Suprapubic skin (tissue), 3 donors: ENCODE results near the gene NUP210L.

Source experiments
- CTCF ChIP-seq, 2 donors: fragments of 200-600 bp in 1 of 2; fragments of 450-650 bp in 1 of 2; sonication (generic) in 1 of 2; IDR thresholded peaks; one replicate each; pipeline ENCODE4 v1.5.1; 2016 to 2019; ENCODE audit warnings: antibody characterized with exemption in 2 of 2, mild to moderate bottlenecking in 1 of 2, moderate library complexity in 1 of 2
- EP300 ChIP-seq: sonication (generic); formaldehyde crosslinking; IDR thresholded peaks from one replicate; pipeline ENCODE4 v1.6.1; 2017; ENCODE audit warnings: antibody characterized with exemption

GRCh38 chr1:154192476-154192875, 37.6 kb upstream of the NUP210L start:
- no peak for TF ChIP-seq CTCF (IDR thresholded peaks at IDR 0.05)
- no peak for TF ChIP-seq EP300
